Fibroblast of the aortic adventitia (primary cell): ENCODE measurements around the gene TENM4. TPM values are rescaled to one million over a fixed set of nuclear protein-coding genes. Genes with fewer than 3 reads are reported as not detected.

ENCODE experiments used
- DNase-seq: peaks from one replicate; pipeline ENCODE4 v3.0.0-alpha.2; 2010; ENCODE audit warnings: low read depth
- H3K4me3 ChIP-seq: 2 replicates; pipeline ENCODE4 v1.5.1; 2011; ENCODE audit warnings: low read depth, mild to moderate bottlenecking, control low read depth, low read length, moderate library complexity
- CTCF ChIP-seq: IDR thresholded peaks from 2 replicates; pipeline ENCODE4 v1.5.1; 2011; ENCODE audit warnings: mild to moderate bottlenecking, low read length, control low read depth, inconsistent platforms; ENCODE audit not compliant: insufficient read depth
- total RNA-seq: library from RNA; depleted of rRNA; stranded (reverse); fragments of >200 nt; gene quantifications from 2 replicates; pipeline ENCODE4 v1.2.3, GENCODE V29; 2012; ENCODE audit warnings: low replicate concordance

TENM4 gene
- total RNA-seq, 1 donor = 113 TPM

GRCh38 chr11:79243422-79244210, 197.2 kb downstream of the TENM4 start:
- no peak overlapping the region for H3K4me3 ChIP-seq
- no peak for TF ChIP-seq CTCF
- DNase-seq = no peak

GRCh38 chr11:79242616-79243015, 198.2 kb downstream of the TENM4 start:
- DNase-seq = peak; percentile 66
- H3K4me3 ChIP-seq = no peak overlapping the region
- no peak for TF ChIP-seq CTCF

GRCh38 chr11:79241852-79242241, 199.0 kb downstream of the TENM4 start:
- DNase-seq = no peak
- no peak overlapping the region for H3K4me3 ChIP-seq
- no peak for TF ChIP-seq CTCF

GRCh38 chr11:79241205-79241851, 199.5 kb downstream of the TENM4 start:
- no peak for DNase-seq
- no peak for TF ChIP-seq CTCF
- H3K4me3 ChIP-seq = no peak overlapping the region

- DNase-seq = peak; percentile 94
- H3K4me3 ChIP-seq = no peak overlapping the region
- no peak for TF ChIP-seq CTCF
These were observed 203.1 kb downstream of the TENM4 start for GRCh38 chr11:79237703-79238102.

GRCh38 chr11:79237091-79237490, 203.7 kb downstream of the TENM4 start:
- H3K4me3 ChIP-seq = no peak overlapping the region
- no peak for TF ChIP-seq CTCF
- no peak for DNase-seq
